HG03442 (cell line): ENCODE data around the gene IP6K1.
"Not testable (repeated sequence)": the region's sequence is repeated elsewhere in the genome, so short reads cannot be mapped to it uniquely, and the experiment has no call there.

Source experiments
- ATAC-seq: cut with Tn5 transposase; IDR thresholded peaks from one replicate; pipeline ENCODE4 v1.9.1; 2021; ENCODE audit warnings: mild to moderate bottlenecking, moderate library complexity; ENCODE audit not compliant: unreplicated experiment

IP6K1 gene

DNA sequence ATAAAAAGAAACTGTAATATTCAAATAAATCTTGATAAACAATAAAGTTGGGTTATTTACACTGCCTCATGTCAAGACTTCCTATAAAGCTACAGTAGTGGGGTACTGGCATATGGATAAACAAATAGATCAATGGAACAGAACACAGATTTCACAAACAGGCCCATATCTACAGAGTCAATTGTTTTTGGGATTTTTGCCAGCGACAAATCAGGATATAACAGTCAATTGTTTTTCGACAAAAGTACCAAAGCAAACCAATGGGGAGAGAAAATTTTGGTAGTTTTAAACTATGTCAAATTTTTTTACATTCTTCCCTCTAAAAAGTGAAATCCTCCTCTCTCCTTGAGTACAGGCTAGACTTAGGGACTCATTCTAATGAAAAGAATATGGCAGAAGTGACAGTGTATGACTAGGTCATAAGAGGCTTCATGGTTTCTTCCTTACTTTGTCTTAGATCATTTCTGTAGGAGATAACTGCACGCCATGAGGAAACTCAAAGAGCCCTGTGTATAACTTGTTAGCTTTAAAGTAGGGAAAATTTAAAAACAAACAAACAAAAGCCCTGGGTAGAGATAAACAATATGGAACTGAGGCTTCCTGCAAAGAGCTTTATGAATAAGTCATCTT, 16.9 kb downstream of the IP6K1 start:
- ATAC-seq: no peak

- ATAC-seq: no peak
These were observed 22.4 kb downstream of the IP6K1 start for GRCh38 chr3:49763981-49764380.

DNA sequence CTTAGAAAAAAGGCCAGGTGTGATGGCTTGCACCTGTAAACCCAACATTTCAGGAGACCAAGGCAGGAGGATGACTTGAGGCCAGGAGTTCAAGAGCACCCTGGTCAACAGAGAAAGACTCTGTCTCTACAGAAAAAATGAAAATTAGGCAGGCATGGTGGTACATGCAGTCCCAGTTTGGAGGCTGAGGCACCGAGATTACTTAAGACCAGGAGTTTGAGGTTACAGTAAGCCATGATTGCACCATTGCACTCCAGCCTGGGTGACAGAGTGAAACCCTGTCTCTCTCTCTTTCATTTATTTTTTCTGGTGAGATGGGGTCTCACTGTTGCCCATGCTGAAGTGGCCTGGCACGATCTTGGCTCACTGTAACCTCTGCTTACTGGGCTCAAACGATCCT, 24.7 kb downstream of the IP6K1 start:
- no peak for ATAC-seq

DNA sequence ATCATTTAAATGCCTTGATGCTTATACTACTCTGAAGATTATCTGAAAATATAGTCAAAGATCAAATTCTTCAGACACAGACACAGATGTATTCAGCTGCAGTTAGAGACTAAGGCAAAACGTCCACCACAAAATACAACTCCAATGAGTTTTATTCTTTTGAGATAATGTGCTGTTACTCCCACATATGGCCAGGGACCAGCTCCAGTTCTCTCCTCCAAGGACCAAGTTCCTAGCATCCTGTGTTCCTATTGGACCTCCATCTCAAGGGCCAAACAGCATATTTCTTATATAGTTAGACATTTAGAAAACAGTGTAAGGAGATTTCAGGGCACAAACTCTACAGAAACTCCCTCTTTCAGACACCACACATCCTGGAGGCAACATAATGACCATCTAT, 27.1 kb downstream of the IP6K1 start:
- ATAC-seq: no peak

DNA sequence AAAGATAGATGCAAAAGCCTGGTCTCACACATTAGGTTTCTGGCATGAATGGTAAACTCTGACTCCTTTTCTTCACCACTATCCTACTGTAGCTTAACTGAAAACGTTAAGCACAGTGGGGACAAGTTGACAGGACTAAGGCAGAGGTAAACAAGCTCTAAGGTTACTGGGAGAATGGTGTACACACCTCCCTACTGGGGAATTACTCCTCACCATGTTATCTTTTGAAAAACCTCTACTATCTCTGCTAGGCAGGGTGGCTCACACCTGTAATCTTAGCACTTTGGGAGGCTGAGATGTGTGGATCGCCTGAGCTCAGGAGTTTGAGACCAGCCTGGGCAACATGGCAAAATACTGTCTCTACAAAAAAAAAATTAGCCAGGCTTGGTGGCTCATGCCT, 29.1 kb downstream of the IP6K1 start:
- ATAC-seq: no peak

GRCh38 chr3:49756036-49756435, 30.3 kb downstream of the IP6K1 start:
- no peak for ATAC-seq

DNA sequence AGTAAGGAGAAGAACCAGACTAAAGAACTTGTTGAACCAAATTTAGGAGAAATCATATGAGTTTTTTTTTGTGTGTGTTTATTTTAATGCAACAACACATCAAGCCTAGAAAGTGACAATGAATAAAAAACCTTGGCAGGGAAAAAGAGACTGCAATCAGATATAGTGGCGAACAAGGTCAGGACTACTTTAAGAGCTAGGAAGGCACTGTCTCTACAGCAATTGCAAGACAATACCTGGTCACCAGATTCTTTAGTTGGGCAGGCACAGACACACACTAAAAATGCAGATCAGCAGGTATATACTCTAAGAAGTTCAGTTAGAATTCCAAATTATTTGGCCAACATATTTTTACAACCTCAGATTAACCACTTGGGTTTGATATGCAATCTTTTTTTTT, 31.8 kb downstream of the IP6K1 start:
- ATAC-seq: no peak

DNA sequence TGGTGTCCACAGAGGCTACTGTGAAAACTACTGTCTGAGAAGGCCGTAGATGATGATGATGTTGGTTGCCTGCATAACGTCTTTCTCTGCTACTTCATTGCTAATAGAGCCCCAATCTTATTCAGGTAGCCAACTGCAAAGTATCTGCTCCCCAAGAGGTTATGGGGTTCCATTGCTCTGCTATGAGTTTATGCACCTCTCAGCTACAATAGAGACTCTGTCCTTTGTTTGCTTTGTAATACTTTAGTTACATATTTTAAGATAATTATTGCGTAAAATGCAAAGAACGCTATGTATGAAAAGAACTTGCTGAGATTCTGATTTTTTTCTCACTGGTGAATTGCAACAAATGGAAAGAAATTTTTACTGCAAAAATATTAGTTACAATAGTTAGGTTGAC, 34.8 kb downstream of the IP6K1 start:
- no peak for ATAC-seq

GRCh38 chr3:49750056-49750455, 36.3 kb downstream of the IP6K1 start:
- no peak for ATAC-seq

GRCh38 chr3:49748874-49749273, 37.5 kb downstream of the IP6K1 start:
- ATAC-seq: not testable (repeated sequence)

DNA sequence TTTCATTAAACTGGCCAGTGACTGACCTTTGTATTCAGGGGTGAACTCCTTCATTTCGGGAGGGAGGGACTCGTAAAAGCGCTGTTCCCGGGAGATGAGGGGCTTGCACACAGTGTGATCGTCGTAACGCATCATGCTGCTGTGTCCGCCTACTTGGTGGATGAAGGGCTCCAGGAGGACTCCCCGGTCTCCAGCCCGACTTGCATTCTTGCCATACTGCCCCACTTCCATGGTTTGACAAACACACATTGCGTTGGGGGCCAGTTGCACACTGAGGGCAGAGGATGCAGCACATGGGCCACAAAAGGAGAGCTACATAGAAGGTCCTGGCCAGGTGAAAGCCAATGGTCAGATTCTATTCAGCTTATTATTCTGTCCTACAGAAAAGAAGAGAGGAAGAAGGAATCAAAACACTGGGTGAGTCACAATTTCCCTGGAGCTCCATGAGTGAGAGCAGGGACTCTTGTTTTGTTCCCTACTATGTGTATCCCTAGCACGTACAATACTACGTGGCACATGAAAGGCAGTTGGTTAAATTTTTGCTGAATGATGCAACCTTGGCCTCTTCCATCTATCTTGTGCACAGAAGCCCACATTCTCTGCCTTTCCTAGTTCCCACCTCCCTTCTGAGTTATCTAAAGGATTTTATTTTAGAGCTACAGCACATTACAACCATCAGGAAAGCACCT, 38.4 kb downstream of the IP6K1 start:
- no peak for ATAC-seq

DNA sequence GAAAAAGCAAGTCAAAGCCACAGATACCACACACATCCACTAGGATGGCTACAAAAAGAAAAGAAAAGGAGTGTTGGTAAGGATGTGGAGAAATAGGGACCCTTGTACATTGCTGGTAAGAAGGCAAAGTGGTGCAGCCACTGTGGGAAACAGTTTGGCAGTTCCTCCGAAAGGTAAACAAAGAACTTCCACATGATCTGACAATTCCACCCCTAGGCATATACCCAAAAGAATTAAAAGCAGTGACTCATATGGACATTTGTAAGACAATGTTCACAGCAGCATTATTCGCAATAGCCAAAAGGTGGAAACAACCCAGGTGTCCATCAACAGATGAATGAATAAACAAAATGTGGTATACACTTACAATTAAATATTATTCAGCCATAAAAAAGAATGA, 40.4 kb downstream of the IP6K1 start:
- no peak for ATAC-seq

- no peak for ATAC-seq
These were observed 45.9 kb downstream of the IP6K1 start for GRCh38 chr3:49740427-49740826.

DNA sequence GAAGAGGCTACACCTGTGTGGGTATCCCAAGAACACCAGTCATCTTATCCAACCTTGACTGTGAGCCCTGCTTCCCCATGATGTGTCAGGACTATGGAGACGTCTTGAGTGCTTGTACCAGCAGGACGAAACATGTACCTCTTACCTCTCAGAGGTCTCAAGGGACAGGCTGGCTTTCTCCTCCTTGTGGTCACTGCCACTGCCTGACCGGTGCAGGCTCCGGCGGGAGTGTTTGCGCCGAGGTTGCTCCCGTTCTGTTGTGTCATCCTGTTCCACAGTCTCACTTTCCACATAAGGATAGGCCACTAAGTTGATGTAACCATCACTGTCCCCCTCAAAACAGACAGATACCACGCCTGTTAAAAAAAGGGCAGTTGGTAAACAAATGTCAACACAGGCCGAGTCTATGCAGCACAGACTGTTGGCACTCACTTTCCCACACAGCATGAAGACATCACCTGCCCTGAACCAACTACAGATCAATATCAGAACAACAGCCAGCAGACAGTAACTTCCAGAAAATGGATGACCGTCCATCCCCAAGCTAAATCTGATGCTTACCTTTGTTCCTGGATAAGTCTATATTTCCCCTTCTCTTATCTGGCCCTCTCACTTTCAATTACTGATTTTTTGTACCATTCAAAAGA, 48.2 kb downstream of the IP6K1 start:
- no peak for ATAC-seq

GRCh38 chr3:49734752-49735151, 51.6 kb downstream of the IP6K1 start:
- no peak for ATAC-seq

DNA sequence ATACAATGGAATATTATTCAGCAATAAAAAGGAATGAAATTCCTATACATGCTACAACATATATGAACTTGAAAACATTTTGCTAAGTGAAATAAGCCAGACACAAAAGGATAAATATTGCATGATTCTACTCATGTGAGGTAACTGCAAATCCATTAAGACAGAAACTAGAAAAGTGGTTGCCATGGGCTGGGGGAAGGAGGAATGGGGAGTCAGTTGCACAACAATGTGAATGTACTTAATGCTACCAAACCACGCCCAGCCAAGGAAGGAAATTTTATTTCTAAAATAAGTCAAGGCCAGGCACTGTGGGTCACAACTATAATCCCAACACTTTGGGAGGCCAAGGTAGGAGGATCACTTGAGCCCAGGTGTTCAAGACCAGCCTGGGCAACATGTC, 52.8 kb downstream of the IP6K1 start:
- ATAC-seq: no peak

DNA sequence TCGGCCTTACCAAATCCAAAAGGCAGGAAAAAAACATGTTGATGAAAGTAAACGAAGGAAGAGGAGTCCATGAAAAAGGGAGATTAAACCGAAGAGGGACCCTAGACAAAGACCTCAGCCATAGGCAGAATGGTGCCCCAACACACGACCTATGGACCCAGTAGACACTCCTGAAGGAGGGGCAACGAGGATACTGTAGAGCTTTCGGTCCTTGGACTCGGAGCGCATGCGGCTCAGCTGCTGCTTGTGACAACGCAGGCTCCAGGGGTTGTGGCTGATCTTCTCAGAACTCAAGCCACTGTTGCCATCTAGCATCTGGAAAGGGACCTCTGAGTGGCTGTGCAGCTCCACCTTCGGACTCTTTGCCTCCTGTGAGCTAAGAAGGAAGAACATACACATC, 53.7 kb downstream of the IP6K1 start:
- ATAC-seq: no peak

GRCh38 chr3:49729966-49730609, 56.3 kb downstream of the IP6K1 start:
- no peak for ATAC-seq

- no peak for ATAC-seq
These were observed 58.4 kb downstream of the IP6K1 start for GRCh38 chr3:49727924-49728361.

GRCh38 chr3:49727154-49727923, 59.0 kb downstream of the IP6K1 start:
- no peak for ATAC-seq
